Measurements from ENCODE around the gene TRIM26.

DNA sequence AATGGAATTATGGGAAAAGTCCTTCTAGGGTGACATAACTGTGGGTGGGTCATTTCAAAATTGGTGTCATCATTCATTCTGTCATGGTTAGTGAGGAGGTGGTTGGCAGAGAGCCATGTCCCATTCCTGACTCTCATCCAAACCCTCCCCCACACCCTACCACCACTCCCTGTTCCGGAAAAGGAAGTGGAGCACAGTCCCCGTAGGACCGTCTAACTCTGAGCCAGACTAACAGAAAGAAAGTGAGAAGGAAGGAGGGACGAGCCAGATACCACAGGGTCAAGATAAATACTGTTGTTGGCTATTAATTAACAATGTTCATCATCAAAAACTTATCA, 57.0 kb downstream of the TRIM26 start:
- TF ChIP-seq, protein P1, sequence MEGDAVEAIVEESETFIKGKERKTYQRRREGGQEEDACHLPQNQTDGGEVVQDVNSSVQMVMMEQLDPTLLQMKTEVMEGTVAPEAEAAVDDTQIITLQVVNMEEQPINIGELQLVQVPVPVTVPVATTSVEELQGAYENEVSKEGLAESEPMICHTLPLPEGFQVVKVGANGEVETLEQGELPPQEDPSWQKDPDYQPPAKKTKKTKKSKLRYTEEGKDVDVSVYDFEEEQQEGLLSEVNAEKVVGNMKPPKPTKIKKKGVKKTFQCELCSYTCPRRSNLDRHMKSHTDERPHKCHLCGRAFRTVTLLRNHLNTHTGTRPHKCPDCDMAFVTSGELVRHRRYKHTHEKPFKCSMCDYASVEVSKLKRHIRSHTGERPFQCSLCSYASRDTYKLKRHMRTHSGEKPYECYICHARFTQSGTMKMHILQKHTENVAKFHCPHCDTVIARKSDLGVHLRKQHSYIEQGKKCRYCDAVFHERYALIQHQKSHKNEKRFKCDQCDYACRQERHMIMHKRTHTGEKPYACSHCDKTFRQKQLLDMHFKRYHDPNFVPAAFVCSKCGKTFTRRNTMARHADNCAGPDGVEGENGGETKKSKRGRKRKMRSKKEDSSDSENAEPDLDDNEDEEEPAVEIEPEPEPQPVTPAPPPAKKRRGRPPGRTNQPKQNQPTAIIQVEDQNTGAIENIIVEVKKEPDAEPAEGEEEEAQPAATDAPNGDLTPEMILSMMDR (conservative IDR thresholded peaks at IDR 0.05): no peak
- no peak for TF ChIP-seq ZFX (IDR thresholded peaks at IDR 0.05)
